Measurements from ENCODE around the gene VAV1.
"Not testable (repeated sequence)": the region's sequence is repeated elsewhere in the genome, so short reads cannot be mapped to it uniquely, and the experiment has no call there.

DNA sequence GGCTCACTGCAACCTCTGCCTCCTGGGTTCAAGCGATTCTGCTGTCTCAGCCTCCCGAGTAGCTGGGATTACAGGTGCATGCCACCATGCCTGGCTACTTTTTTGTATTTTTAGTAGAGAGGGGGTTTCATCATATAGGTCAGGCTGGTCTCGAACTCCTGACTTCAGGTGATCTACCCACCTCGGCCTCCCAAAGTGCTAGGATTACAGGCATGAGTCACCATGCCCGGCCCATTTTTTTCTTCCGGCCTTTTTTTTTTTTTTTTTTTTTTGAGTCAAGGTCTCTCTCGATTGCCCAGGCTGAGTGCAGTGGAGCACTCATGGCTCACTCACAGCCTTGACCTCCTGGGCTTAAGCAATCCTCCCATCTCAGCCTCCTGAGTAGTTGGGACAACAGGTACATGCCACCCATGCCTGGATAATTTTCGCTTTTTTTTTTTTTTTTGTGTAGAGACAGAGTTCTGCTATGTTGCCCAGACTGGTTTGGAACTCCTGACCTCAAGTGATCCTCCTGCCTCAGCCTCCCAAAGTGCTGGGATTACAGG lies 10.2 kb upstream of the VAV1 start:
- TF ChIP-seq, protein P1, sequence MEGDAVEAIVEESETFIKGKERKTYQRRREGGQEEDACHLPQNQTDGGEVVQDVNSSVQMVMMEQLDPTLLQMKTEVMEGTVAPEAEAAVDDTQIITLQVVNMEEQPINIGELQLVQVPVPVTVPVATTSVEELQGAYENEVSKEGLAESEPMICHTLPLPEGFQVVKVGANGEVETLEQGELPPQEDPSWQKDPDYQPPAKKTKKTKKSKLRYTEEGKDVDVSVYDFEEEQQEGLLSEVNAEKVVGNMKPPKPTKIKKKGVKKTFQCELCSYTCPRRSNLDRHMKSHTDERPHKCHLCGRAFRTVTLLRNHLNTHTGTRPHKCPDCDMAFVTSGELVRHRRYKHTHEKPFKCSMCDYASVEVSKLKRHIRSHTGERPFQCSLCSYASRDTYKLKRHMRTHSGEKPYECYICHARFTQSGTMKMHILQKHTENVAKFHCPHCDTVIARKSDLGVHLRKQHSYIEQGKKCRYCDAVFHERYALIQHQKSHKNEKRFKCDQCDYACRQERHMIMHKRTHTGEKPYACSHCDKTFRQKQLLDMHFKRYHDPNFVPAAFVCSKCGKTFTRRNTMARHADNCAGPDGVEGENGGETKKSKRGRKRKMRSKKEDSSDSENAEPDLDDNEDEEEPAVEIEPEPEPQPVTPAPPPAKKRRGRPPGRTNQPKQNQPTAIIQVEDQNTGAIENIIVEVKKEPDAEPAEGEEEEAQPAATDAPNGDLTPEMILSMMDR (IDR thresholded peaks at IDR 0.05; ENCODE audit: low read depth, low read length) = not testable (repeated sequence)
- TF ChIP-seq, protein P2, sequence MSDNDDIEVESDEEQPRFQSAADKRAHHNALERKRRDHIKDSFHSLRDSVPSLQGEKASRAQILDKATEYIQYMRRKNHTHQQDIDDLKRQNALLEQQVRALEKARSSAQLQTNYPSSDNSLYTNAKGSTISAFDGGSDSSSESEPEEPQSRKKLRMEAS (IDR thresholded peaks at IDR 0.05; ENCODE audit: low read depth, low read length) = not testable (repeated sequence)
